ENCODE data around the gene WDR86.

Gene WDR86

DNA sequence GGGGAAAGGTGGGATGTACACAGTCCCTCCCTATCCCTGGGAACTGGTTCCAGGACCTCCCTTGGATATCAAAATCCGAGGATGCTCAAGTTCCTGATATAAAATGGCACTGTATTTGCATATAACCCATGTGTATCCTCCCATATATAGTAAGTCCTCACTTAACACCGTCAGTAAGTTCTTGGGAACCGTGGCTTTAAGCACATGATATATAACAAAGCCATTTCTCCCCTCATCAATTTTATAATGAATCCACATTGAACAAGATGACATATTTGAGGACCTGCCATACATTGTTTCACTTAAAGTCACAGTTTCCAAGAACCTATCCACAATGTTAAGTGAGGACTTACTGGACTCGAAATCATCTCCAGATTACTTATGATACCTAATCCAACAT is 24.7 kb upstream of the WDR86 start:
- no peaks in the 10 kb centered on the region for H3K27me3 ChIP-seq
- DNase-seq = no peak
- no peak overlapping the region for H3K4me3 ChIP-seq (ENCODE audit: low read depth, low read length)
- TF ChIP-seq, protein P1, sequence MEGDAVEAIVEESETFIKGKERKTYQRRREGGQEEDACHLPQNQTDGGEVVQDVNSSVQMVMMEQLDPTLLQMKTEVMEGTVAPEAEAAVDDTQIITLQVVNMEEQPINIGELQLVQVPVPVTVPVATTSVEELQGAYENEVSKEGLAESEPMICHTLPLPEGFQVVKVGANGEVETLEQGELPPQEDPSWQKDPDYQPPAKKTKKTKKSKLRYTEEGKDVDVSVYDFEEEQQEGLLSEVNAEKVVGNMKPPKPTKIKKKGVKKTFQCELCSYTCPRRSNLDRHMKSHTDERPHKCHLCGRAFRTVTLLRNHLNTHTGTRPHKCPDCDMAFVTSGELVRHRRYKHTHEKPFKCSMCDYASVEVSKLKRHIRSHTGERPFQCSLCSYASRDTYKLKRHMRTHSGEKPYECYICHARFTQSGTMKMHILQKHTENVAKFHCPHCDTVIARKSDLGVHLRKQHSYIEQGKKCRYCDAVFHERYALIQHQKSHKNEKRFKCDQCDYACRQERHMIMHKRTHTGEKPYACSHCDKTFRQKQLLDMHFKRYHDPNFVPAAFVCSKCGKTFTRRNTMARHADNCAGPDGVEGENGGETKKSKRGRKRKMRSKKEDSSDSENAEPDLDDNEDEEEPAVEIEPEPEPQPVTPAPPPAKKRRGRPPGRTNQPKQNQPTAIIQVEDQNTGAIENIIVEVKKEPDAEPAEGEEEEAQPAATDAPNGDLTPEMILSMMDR (IDR thresholded peaks at IDR 0.05; ENCODE audit: low read depth, low read length) = no peak
- H3K36me3 ChIP-seq = no peaks in the 10 kb centered on the region
- H3K4me1 ChIP-seq = no peaks in the 10 kb centered on the region; the same call in 1 of the 2 replicates
- H3K9me3 ChIP-seq = no peaks in the 10 kb centered on the region

DNA sequence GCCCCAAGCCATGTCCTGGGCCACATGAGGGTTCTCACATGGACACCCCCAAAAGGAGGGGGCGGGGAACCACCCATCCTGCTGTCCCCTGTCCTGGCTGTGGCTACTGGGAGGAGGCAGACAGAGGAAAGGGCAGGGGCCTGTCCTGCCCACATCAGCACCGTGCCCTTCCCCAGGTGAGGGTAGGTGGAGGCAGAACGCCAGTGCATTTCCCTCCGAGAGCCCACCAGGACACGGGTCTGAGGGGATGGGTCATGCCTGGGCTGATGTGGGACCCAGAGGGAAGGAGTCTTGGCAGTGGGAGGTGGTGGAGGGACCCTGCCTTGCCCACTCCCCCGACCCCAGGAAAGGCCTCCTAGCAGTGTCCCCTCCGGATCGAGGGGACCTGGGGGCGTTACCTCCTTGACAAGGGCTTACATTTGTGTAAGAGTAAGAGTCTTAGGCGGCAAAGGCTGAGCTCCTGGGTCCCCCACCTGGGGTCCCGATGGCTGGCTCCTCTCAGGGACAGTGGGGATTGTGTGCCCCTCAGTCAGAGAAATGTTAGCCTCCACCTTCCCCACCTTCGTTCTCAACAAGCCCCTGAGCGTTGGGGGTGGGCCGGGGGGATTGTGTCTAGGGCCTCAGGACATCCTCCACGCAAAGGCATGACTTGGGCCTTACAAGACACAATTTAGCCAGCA is 24.0 kb upstream of the WDR86 start:
- TF ChIP-seq, protein P1 (IDR thresholded peaks at IDR 0.05; ENCODE audit: low read depth, low read length) = no peak
- H3K27me3 ChIP-seq = no peaks in the 10 kb centered on the region
- DNase-seq = no peak
- no peaks in the 10 kb centered on the region for H3K9me3 ChIP-seq
- H3K36me3 ChIP-seq = no peaks in the 10 kb centered on the region
- no peaks in the 10 kb centered on the region; the same call in 1 of the 2 replicates for H3K4me1 ChIP-seq
- no peak overlapping the region for H3K4me3 ChIP-seq (ENCODE audit: low read depth, low read length)

DNA sequence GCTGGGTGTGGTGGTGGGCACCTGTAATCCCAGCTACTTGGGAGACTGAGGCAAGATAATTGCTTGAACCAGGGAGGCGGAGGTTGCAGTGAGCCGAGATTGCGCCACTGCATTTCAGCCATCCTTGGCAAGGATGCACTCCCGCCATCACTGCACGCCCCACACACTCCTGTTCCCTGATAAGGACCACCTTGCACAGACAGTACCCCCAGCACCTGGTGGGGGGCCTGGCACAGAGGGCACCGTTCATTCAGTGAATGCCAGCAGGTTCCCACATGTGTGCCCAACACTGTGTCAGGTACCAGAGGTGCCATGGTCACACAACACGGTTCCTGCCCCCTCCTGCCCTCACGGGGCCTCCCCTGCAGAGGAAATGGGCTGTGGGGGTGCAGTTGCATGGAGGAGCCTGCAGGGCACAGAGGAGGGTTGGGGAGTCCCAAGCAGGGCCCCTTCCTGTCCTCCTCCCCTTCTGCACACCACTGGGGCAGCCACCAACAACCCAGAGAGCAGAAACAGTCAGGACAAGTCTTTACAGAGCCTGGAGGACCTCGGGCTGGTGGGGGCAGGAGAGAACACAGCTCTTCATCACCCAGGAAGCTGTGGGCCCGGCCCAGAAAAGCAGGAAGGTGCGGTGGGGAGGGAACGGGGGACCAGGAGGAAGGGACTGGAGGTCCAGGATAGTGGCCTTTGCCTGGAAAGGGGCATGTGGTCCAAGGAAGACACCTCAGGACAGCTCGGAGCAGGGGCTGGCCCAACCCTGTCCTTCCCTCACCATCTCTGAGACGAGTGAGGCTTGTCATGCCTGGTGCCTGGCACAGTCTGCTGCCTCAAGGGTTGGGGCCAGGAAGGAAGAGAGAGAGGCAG is 23.1 kb upstream of the WDR86 start:
- no peak for DNase-seq
- H3K4me1 ChIP-seq = no peaks in the 10 kb centered on the region; the same call in 1 of the 2 replicates
- TF ChIP-seq, protein P1 (IDR thresholded peaks at IDR 0.05; ENCODE audit: low read depth, low read length) = no peak

DNA sequence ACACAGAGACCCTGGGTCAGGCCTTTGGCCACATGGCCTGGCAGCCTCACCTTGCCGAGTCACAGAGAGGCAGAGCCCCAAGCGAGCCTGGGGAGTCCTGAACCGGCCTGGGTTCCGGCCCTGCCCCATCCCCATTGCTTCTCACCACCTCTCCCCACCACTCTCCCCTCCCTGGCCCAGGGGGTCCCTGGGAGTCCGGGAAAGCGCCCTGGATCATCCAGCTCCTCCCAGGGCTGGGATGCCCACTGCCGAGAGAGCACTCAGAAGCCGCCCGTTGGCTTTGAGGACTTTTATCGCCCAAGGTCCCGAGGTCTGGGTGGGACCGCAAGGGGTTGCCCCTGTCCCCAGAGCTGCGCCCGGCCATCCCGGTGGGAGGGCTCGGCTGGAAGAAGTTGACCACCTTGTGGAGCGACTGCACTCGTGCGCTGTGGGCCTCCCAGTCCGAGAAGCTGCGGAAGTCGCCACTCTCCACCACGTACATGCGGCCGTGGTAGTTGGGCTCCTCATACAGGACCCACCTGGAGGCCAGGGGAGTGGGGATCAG is 22.0 kb upstream of the WDR86 start:
- H3K9me3 ChIP-seq = no peaks in the 10 kb centered on the region
- no peak for DNase-seq
- H3K36me3 ChIP-seq = no peaks in the 10 kb centered on the region
- H3K4me3 ChIP-seq (ENCODE audit: low read depth, low read length) = no peak overlapping the region
- H3K4me1 ChIP-seq = no peaks in the 10 kb centered on the region; the same call in 1 of the 2 replicates
- TF ChIP-seq, protein P1 (IDR thresholded peaks at IDR 0.05; ENCODE audit: low read depth, low read length) = no peak
- no peaks in the 10 kb centered on the region for H3K27me3 ChIP-seq

More for the DNA sequence above, 23.1 kb upstream of the WDR86 start:
- H3K36me3 ChIP-seq = no peaks in the 10 kb centered on the region
- no peaks in the 10 kb centered on the region for H3K9me3 ChIP-seq
- H3K27me3 ChIP-seq = no peaks in the 10 kb centered on the region
- no peak overlapping the region for H3K4me3 ChIP-seq (ENCODE audit: low read depth, low read length)

DNA sequence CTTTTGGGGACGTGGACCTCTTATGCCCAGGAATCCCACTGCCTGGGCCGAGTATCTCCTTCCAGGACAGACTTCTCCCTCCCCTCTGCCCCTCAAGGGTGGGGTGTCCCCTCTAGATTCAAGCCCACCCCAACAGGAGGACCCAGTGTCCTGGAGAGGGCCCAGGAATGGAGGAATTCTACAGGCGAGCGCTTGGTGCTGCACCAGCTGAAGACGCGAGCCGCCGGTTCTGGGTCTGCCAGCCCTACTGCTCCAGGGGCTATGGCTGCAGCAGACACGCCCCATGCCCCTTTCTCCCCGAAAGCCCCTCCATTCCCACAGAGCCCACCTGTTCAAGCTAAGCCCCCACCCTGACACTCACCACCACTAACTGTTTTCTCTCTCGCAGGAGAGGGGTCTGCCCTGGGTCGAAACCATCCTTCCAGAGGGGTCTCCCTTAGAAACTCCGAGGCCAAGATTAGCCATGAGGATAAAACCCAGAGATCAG is 21.5 kb upstream of the WDR86 start:
- Histone ChIP-seq H3K4me3 (ENCODE audit: low read depth, low read length) (no peak overlapping the region), H3K27me3 (no peaks in the 10 kb centered on the region), H3K36me3 (no peaks in the 10 kb centered on the region), H3K4me1 (no peaks in the 10 kb centered on the region), H3K9me3 (no peaks in the 10 kb centered on the region)
- TF ChIP-seq, protein P1 (IDR thresholded peaks at IDR 0.05; ENCODE audit: low read depth, low read length) = no peak
- DNase-seq = no peak

All from BE2C (cell line).